Stimulated activated CD8-positive, alpha-beta memory T cell treated with anti-CD3 and anti-CD28 coated beads, Interleukin-15, amount 100 ng/mL, for 48 hours (primary cell): Measurements from ENCODE around the gene PABPC1L.

Experiments
- DNase-seq, 2 donors: peaks; one replicate each; pipeline ENCODE4 v3.0.0-alpha.2; 2020; ENCODE audit warnings: low read depth in 2 of 2

PABPC1L gene

DNA sequence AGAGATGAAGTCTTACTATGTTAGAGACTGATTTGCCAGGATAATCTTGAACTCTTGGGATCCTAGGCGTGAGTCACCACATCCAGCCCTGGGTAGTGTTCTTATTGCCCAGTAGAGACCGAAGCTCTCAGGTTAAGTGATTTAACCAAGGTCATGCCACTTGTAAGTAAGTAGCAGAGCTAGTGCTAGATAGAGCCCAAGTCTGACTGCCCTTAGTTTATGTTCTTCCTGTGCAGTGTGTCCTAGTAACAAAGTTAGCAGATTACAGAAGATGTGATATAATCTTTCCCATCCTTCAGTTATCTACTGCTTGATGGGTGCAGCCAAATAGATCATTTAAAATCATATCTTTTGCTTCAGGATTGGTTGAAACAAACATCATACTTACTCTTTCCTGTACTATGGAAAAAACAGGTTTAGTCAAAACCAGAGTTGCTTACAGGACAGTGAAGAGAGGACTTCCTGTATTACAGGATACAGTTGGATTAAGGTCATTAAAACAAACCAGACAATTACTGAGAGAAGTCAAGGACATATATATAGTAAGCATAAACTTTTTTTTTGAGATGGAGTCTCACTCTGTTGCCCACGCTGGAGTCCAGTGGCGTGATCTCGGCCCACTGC is 9.5 kb upstream of the PABPC1L start:
- no peak for DNase-seq

DNA sequence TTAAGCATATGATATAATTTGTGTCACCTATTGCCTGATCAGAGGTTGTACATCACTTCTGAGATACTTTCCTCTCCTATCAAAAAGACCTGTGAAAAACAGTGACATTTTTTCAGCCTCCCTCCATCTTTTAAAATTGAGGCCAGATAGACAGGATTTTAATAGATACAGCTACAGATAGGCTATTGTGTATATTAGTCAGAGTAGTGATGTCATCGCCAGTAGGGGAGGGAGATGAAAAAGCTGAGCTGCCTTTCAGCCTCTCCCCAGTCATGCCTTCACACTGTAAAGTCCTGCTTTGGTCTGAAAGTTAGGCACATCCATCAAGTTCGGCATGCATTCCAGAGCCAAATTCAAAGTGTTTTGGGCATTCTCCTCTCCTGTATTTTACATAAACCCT is 7.9 kb upstream of the PABPC1L start:
- DNase-seq: no peak

DNA sequence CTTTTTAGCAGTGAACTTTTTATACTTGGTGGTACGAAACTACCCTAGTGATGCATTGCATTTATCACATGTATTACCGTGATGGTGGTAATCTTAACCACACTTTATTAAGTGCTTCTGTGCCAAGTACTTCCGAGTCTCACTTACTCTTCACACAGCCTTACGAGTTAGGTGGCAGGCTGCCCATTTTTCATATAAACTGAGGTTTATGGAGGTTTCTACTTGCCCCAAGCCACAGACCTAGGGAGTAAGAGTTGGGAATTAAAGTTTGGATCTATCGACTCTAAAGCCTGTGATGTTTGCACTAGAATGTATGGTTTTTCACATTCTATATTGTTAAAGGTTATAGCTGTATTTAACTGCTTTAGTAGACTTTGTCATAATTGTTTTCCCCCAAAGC is 5.5 kb upstream of the PABPC1L start:
- no peak for DNase-seq

DNA sequence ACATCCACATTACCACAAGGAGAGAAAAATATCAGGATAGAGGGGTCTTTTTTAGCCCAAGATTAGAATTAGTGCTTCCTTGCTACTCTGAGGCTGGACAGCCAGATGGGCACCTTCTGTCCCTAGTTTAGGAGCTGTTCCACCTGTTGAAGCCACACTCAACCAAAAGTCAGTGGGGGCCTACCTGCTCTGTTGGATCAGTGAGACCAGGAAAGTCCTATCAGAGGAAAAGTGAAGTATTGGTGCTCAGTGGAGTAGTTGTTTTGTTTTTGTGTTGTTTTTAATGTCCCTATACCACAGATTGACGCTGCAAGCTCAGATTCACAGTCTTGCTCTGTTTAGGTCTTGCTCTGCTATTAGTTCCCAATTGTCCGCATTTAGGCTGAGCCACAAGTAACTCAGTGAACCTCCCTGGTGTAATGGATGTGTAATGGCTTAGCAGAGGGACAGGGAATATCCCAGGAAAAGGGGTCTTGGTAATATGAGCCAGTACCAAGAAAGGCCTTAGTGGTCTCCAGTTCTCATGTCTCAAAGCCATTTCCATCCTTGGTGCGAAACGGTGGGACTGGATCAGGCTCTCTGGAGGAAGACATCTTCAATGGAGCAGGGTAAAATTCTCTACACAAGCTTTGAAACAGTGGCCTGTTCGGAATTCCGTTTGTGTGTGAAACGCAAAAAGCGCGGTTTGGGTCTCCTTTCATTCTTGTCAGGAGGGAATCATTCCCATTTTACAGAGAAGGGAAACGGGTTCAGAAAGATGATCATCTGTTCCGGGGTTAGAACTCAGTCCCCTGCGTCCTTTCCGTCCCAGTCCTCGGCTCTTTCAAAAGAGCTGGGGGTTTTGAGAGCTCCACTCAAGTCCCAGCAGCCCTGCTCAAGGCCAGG is 631 bp upstream of the PABPC1L start:
- no peak for DNase-seq

DNA sequence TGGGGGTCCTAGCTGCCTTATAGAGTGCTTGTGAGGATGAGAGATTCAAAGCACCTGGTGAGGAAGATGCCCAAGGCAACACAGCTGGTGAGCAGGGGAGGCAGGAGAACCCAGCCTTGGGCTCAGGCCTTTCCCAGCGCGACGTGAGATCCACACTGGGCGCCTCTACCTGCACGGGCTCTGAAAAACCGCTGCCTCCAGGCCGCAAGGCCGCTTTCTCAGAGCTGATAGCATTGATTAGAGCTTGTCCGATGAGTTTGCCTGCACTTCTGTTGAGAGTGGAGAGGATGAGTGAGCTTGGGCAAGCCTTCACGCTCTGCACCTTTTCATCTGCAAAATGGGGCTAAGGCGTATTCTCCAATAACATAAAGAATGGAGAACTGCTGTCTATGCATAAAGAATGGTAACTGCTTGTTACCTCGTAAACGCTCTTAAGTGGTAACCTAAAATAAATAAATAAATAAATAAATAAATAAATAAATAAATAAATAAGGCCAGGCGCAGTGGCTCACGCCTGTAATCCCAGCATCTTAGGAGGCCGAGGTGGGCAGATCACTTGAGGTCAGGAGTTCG is 916 bp downstream of the PABPC1L start:
- DNase-seq: no peak

DNA sequence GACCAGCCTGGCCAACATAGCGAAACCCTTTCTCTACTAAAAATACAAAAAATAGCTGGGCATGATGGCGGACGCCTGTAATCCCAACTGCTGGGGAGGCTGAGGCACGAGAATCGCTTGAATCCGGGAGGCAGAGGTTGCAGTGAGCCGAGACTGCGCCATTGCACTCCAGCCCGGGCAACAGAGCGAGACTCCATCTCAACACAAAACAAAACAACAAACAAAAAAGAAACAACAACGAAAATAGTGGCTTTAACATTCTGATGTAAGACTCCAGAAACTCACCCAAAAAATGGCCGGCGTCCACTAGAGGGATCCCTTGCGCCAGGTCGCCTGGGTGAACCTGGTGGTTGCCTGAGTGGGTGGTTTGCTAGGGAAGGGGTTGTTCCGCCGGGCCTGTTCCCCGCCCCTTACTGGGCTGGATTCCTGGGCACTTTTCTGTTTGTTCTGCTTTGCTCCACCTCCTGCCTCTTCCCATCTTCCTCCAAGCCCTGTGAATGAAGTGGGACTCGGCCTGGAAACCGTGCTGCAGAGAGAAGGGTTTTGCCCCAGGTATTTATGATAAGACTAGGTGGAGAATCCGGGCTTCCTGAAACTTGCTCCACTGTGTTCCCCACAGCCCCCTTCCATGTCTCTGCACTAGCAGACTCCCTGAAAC is 1.5 kb downstream of the PABPC1L start:
- peak in 1 of 2 donors; percentile 34 for DNase-seq

DNA sequence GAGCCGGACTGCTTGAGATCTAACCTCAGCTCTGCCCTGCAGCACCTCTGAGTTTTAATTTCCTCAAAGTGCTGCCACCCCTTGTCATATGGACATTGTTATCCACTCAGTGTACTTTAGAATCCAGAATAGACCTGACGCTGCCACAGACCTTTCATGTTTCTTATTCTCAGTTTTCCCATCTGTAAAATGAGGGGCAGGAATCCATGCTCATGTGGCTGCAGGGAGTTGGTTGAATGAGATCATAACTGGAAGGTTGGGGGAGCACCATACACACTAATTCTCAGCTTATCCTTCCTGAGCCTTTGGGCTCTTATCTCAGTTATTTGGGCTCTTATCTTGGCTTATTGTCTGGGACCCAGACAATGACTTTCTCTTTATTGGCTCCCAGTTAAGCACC is 2.3 kb downstream of the PABPC1L start:
- DNase-seq: no peak

DNA sequence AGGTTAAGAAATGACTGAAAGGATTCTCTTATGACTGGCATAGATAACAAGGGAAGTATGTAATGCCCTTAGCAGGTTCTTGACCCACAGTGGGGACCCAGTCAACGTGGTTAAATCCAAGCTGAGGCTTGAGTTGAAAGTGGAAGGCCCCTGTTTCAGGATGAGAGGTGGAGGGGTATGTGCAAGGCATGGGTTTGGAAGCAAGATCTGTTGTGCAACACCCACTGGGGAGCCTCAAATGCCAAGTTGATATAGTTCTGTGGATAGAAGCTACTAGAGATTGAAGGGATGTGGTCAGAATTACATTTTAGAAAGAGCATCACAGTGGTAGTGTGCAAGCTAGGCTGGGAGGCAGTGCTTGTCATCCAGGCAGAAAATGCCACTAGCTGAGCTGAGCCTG is 5.1 kb downstream of the PABPC1L start:
- peak in 1 of 2 donors; percentile 20 for DNase-seq

DNA sequence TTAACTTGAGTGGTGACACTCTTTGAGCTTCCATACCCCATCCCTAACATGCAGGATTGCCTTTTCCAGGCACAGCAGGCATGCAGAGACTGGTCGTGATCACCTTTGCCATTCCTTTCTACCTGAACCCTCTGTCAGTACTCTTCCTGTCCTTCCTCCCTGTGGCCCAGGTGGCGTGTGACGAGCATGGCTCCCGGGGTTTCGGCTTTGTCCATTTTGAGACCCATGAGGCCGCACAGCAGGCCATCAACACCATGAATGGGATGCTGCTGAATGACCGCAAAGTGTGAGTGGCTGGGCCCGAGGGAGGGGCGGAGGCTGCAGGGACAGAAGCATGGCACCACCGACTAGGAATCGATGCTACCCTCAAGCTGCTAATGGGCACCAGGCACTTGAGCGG is 6.7 kb downstream of the PABPC1L start:
- no peak for DNase-seq

DNA sequence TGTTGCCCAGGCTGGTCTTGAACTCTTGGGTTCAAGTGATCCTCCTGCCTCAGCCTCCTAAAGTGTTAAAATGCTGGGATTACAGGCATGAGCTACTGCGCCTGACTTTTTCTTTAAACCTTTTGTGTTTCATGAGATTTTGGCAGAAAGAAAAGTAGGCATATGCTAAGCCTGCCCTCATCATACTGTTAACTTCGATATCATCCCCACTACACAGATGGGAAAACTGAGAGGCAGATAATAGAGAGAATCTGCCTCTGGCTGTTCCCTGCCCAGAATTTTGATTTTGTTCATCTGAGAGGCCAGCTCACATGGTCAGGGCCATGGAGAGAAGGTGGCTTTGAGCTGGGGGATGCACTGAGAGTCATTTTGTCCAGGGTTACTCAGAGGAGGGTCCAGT is 7.5 kb downstream of the PABPC1L start:
- DNase-seq: no peak

DNA sequence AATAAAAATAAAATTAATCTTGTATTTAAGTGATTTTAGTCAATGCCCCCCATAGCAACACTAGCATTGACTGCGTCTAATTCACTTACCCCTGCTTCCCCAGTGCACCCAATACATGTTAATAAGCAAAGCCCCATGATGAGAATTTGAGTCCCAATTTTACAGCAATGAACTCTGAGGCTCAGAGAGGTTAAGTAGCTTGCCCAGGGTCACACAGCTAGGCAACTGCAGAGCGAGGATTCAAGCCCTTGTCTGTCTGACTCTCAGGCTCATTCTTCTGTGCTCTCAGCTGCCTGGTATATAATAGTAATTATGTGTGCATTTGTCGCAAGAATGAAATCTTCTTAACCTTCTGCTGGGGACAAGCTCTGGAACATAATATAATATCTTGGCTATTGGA is 8.5 kb downstream of the PABPC1L start:
- no peak for DNase-seq

DNA sequence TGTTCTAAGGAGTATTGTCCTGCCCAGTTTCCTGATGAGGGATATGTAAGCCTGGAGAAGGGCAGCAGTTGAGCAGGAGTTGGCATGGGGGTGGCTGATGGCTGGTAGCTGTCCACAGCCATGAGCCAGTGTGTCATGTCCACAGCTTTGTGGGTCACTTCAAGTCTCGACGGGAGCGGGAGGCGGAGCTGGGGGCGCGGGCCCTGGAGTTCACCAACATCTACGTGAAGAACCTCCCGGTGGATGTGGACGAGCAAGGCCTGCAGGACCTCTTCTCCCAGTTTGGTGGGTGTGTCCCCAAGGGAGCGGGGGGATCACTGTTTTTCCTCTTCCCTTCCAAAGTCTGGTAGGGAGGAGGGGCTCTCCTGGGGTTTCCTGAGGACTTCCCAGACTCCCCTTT is 8.9 kb downstream of the PABPC1L start:
- no peak for DNase-seq

DNA sequence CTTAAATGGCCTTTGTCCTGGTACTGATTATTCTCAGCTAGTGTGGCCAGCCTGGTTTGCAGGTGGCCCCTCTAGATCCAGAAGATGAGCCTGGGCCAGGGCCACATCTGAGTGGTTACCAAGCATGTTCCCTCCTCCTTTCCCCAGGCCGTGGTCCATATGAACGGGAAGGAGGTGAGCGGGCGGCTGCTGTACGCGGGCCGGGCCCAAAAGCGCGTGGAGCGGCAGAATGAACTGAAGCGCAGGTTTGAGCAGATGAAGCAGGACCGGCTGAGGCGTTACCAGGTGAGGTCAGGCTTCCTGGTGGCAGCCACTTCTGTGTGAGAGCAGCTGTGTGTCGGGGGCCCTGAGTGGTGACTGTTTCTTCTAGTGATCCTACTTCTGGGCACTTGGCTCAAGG is 11.6 kb downstream of the PABPC1L start:
- DNase-seq: no peak

DNA sequence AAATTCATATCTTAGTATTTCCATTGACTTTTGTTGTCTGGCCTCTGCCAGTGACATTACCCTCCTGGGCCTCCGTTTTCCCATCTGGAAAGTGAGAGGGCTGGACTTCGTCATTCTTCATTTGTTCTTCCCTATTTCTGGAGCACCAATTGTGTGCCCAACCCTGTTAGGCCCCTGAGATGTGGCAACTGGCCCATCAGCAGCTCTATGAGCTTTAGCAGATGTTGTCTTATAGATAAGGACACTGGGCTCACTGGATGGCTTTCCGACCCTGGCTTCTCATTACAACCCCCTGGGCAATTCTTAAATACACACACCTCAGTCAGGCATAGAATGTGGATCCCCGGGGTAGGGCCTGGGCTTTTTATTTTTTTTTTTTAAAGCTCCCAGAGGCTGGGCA is 14.7 kb downstream of the PABPC1L start:
- no peak for DNase-seq

DNA sequence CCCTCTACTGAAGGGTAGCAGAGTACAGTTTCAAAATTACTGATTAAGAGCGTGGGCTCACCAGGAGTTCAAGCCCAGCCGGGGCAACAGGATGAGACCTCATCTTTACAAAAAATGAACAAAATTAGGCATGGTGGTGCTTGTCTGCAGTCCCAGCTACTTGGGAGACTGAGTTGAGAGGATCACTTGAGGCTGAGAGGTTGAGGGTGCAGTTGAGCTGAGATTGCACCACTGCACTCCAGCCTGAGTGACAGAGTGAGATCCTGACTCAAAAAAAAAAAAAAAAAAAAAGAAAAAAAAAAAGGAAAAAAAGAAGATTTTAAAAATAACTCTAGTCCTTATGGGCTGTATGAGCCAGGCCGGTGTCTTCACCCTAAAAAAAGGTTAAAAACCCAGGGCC is 18.7 kb downstream of the PABPC1L start:
- DNase-seq: no peak

DNA sequence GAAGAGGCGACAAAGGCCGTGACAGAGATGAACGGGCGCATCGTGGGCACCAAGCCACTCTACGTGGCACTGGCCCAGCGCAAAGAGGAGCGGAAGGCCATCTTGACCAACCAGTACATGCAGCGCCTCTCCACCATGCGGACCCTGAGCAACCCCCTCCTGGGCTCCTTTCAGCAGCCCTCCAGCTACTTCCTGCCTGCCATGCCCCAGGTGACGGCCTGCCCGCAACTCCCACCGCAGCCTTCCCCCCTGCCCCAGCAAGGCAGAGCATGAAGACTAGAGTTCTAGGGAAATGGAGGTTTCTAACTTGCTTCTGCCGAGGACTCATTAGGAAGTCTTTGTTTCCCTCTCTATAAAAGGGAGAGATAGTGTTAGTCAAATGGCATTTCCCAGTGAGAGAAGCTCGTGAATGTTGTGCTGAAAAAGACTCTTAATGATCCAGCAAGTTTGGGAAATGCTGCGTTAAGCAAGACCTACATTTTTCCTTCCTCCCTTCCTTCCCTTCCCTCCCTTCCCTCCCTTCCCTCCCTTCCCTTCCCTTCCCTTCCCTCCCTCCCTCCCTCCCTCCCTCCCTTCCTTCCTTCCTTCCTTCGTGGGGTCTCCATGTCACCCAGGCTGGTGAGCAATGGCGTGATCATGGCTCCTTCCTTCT is 20.8 kb downstream of the PABPC1L start:
- DNase-seq: no peak

DNA sequence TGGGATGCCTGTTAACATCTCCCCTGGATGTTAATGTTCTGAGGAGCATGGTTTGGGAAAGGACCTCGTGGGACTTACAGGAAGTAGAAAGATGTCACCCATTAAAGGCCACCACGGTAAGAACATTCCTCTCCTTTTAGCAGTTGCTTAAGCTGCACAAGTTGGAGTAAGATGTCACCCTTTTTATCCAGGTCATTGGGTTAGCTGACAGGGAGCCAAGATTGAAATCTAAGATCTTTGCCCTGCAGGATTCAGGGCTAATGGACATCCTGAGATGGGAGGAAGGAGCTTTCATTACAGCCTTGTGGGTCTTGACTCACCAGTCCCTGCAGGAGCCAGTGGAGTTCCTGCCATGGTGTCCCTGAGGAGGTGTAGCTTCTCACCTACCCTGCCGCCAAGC is 22.1 kb downstream of the PABPC1L start:
- no peak for DNase-seq

DNA sequence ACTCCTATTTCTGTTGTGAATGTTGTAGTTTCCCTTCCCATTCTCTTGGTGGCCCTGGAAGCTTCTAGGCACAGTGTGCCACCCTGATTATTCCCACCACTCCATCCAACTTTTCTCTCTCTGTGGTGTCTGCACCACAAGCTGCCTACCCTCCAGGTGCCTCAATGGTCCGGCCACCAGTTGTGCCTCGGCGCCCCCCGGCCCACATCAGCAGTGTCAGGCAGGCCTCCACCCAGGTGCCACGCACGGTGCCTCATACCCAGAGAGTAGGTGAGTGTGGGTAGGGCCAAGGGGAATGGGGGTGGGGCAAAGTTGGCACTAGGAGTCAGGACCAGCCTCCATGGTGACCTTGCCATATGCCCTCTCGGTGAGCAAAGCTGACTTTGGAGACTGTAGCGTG is 23.1 kb downstream of the PABPC1L start:
- DNase-seq: no peak

DNA sequence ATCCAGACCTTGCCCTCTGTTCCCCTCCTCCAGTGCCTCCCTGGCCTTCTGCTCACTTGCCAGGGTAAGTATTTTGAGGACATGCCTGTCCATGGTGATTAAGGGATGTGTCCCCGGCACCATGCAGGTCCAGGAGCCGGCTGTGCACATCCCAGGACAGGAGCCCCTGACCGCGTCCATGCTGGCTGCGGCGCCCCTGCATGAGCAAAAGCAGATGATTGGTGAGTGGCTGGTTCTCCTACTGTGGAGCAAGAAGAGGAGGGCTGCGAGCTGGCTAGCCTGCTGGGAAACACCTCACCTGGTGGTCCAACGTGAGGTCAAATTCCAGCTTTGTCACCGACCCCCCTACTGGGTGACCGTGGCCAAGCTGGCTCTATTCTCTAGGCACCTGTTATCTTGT is 26.6 kb downstream of the PABPC1L start:
- no peak for DNase-seq

DNA sequence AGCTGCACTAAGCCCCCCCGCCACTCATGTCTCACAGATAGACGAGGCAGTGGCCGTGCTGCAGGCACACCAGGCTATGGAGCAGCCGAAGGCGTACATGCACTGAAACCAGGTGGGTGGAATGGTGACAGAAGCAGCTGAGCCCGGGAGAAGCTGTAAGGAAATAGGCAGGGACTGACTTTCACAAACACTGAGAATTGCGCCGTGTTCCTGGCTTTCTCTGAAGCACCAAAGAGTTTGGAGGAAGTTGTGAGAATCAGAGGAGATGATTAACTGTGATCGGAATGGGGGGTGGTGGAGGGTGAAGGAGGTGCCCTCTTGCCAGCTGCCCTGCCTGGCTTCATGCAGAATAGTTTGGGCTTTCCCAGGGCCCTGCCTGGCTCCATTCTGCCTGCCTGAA is 28.8 kb downstream of the PABPC1L start:
- DNase-seq: no peak

DNA sequence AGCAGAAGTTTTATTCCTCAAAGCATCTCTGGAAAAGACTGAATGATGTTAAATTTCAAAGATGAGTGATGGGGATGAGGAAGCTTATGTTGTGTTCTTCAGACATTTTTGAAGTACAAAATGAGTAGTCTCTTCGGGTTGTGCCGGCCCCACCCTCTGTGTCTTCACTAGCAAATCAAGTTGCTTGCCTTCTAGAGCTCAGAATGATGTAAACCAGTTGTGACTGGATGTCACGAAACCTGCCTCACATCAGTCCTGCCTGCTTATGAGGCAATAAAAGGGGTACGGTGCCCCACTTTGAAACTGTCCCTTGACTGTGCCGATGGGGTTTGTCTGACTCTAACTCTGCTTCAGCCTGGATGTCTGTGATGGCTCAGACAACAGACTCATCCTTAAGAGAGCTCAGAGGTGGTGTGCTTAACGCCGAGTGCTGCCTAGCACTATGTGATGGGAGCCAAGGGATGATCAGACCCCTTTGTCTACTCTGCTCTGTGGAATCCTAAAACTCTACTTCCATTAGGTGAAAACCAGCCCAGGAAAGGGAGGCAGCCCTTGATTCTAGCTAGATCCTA is 31.3 kb downstream of the PABPC1L start:
- DNase-seq: no peak
